ENCODE data around the gene LRRTM2.

The LRRTM2 gene

DNA sequence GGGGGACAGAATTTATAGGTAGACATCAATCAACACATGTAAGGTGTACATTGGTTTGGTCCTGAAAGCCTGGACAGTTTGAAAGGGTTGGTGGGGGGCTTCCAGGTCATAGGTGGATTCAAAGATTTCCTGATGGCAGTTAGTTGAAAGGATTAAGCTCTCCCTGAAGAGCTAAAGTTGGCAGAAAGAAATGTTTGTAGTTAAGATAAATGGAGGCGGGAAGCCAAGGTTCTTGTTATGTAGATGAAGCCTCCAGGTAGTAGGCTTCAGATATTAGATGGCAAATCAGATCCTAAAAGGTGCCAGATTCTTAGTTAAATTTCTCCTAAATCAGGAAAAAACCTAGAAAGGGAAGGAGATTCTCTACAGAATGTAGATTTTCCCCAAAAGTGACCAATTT is 9.0 kb upstream of the LRRTM2 start:
- in situ Hi-C loops (cut with MboI; ENCODE audit: low sequenced_read_pairs), result no loop called here

- in situ Hi-C loops (cut with MboI; ENCODE audit: low sequenced_read_pairs), result no loop called here
Measured at GRCh38 chr5:138883211-138883610, 8.1 kb upstream of the LRRTM2 start.

- in situ Hi-C loops (cut with MboI; ENCODE audit: low sequenced_read_pairs), result no loop called here
Measured at GRCh38 chr5:138878437-138879235, 3.5 kb upstream of the LRRTM2 start.

GRCh38 chr5:138876811-138877210 is 1.7 kb upstream of the LRRTM2 start:
- in situ Hi-C loops (cut with MboI; ENCODE audit: low sequenced_read_pairs), result no loop called here

- in situ Hi-C loops (cut with MboI; ENCODE audit: low sequenced_read_pairs), result no loop called here
Measured at GRCh38 chr5:138875946-138876345, 811 bp upstream of the LRRTM2 start.

DNA sequence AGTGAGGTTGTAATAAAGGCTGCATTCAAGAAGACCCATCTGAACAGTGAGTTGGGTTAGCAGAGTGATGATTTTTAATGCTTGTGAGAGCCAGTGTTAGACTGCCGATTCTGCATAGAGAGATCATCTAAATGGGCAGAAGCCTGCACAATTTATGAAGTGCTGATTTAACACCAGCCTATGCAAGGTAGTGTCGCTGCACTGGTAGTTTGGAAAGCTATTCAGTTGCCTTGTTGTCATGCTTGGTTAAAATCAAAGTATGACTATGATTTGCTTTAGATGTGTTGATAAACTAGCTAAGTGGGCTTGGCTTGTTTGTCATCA is 379 bp upstream of the LRRTM2 start:
- in situ Hi-C loops (cut with MboI; ENCODE audit: low sequenced_read_pairs), result no loop called here

DNA sequence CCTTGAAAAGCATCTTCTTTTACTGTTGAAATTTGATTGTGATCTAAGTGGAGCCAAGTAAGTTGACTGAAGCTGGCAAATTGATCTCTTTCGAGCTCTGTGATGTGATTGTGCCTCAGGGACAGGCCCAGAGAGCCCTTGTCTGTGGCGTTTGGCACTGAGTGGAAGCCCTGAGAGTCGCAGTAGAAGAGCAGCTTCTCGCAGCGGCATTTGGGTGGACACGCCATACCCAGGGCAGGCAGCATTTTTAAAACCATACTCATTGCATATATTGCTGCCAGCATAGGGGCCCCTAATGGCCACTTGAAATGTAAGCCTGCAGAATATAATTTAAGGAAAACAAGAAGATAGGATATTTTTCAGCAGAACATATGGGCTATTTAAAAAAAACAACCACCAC is 894 bp downstream of the LRRTM2 start:
- in situ Hi-C loops (cut with MboI; ENCODE audit: low sequenced_read_pairs), result no loop called here

DNA sequence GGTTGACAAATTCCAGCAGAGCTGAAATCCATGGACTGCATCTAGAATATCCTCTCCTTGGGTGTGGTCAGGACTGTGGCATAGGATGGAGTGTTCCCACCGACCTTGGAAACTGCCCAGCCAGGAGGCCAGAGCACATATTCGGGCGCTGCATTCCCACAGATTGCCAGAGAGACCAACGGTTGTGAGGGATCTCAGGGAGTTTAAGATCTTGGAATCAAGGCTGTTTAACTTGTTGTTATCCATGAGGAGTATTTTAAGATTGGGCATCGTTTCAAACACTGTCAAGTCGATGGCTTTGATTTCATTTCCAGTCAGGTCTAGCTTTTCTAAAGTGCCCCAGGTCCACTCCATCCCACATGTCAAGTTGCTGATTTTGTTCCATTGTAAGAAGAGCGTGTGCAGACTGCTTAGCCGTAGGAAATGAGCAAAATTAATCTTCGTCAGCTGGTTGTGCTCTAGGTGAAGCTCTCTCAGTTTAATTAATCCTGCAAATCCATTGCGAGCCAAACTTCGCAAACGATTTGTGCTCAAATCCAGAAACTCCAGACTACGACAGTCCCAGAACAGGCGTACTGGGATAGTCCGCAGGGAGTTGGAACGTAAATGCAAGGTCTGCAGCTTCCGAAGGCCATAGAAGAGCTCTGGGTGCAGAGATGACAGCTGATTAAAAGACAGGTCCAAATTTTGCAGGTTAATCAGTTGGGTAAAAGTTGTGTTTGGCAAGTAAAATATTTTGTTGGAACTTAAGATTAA is 1.5 kb downstream of the LRRTM2 start:
- in situ Hi-C loops (cut with MboI; ENCODE audit: low sequenced_read_pairs), result no loop called here

DNA sequence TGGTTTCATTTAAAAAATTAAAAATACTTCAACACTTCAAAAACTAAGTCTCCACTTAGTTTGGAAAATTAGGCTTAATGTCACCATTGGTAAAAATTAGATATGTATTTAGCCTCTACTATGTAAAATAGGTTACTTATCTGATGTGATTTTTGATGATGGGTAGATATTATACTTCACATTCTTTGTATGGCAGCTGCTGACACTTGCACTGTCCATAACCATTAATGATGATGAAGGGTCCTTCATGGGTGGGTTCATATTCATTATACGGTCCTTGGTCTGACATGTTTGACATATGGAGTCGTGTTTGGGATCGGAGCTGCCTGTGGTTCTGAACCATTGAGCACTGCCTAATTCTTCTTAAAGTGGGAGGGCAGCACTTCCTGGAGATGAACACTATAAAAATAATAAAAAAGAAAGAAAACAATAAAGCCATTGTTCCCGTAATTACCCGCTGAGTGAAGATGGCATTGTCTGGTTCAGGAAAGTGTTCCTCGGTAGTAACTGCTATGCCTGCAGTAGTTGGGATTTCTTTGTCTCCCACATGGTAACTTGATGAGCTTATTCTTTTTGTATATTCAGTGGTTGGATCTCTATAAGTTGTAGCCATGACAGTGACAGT is 2.2 kb downstream of the LRRTM2 start:
- in situ Hi-C loops (cut with MboI; ENCODE audit: low sequenced_read_pairs), result no loop called here

- in situ Hi-C loops (cut with MboI; ENCODE audit: low sequenced_read_pairs), result no loop called here
Measured at GRCh38 chr5:138870611-138871010, 4.5 kb downstream of the LRRTM2 start.

DNA sequence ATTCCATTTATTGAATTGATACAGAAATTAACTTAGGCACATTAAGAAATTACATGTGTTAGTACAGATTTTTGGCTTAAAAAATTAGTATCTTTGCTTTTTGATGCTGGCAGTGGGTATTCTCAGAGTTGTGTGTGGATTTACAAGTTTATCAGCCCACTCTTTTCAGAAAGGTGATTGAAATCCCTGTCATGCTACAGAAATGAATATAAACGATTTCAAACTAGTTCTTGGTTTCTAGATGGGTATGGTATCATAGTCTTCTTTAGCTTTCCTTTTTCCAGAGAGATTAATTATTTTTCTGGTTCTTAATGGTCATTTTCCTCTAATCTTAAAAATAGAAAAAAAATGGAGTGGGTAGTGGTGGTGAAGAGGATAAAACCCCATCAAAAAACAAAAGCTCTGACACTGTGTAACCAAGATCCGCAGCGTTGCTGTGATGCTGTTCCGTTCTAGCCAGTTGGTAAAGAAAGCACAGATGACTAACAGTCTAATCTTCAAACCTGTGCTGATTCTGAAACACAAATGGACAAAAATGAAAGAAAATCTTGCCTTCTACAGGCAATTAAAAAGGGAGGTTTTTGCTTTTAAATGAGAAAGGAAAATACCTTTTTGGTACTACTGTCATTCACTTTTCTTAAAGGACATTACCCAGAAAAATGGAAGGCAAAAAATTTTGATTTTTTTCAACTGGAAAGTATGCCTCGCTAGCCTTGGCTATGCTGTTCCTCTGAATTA is 5.2 kb downstream of the LRRTM2 start:
- in situ Hi-C loops (cut with MboI; ENCODE audit: low sequenced_read_pairs), result no loop called here

GRCh38 chr5:138869038-138869437 is 6.1 kb downstream of the LRRTM2 start:
- in situ Hi-C loops (cut with MboI; ENCODE audit: low sequenced_read_pairs), result no loop called here

GRCh38 chr5:138867011-138867410 is 8.1 kb downstream of the LRRTM2 start:
- in situ Hi-C loops (cut with MboI; ENCODE audit: low sequenced_read_pairs), result no loop called here

- in situ Hi-C loops (cut with MboI; ENCODE audit: low sequenced_read_pairs), result no loop called here
Measured at GRCh38 chr5:138853132-138853531, 22.0 kb downstream of the LRRTM2 start.

- in situ Hi-C loops (cut with MboI; ENCODE audit: low sequenced_read_pairs), result no loop called here
Measured at GRCh38 chr5:138850865-138851435, 24.2 kb downstream of the LRRTM2 start.

GRCh38 chr5:138849882-138850281 is 25.3 kb downstream of the LRRTM2 start:
- in situ Hi-C loops (cut with MboI; ENCODE audit: low sequenced_read_pairs), result no loop called here

- in situ Hi-C loops (cut with MboI; ENCODE audit: low sequenced_read_pairs), result no loop called here
Measured at GRCh38 chr5:138849439-138849838, 25.7 kb downstream of the LRRTM2 start.

- in situ Hi-C loops (cut with MboI; ENCODE audit: low sequenced_read_pairs), result no loop called here
Measured at GRCh38 chr5:138844812-138845513, 30.2 kb downstream of the LRRTM2 start.

DNA sequence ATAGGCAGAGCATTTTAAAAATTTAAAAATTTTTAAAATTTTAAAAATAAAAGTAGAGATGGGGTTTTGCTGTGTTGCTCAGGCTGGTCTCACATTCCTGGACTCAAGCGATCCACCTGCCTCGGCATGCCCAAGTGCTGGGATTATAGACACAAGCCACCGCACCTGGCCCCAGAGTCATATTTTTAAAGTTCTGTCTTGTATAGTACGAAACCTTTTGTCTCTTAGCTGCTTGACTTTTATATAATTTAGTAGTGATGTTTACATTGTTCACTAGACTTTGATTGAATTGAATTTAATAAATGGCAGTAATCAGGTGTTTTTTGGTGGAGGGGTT is 31.0 kb downstream of the LRRTM2 start:
- in situ Hi-C loops (cut with MboI; ENCODE audit: low sequenced_read_pairs), result no loop called here

DNA sequence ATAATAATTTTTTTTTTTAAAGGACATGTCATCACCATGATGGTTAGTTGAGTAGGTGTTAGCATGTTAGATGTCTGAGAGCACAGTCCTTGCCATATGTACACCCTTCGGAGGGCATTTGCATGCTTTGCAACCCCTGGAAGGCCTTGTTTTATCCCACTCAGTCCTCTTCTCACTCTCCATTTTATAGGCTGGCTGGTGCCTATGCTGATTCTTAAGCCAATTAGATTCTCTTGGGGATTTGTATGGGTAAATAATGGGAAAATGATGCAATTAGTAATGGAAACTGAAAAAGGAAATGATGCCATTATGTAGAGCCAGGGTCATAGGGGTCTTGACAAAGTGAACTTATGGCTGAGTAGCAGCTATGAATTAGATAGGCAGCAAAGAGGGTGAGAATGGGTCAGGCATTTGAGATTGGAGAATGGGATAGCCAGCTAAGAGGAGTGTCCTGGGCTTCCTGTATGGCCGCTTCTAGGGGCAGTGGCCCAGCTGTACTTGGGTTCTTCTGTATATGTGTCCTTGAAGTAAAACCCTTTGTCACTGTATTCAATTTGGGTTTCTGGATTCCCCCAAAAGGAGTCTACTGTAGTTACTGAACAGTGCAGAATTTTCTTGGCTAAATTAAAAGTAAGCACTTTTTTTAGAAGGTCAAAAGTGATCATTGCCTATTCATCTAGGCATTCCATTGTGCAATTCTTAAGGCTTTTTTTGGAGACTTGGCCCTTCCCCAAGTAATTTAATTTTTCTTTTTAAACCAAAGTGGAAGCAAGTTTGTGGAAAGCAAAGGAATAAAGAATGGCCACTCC is 31.6 kb downstream of the LRRTM2 start:
- in situ Hi-C loops (cut with MboI; ENCODE audit: low sequenced_read_pairs), result no loop called here
